Uterus (tissue), 2 donors: ENCODE data around the gene BHLHA9.

ENCODE experiments used
- POLR2A ChIP-seq, 2 donors: fragments of 450-650 bp; IDR thresholded peaks; one replicate each; pipeline ENCODE4 v1.6.1; 2016; ENCODE audit warnings: antibody characterized with exemption in 2 of 2, mild to moderate bottlenecking in 1 of 2, moderate library complexity in 1 of 2
- TF ChIP-seq, protein P1 (sequence below), 4 experiments: fragments of 200-600 bp in 2 of 4; fragments of 450-650 bp in 2 of 4; sonication (generic) in 2 of 4; IDR thresholded peaks; one replicate each; pipeline ENCODE4 v1.5.1; 2016 to 2019; ENCODE audit warnings: antibody characterized with exemption in 4 of 4, mild to moderate bottlenecking in 2 of 4, moderate library complexity in 1 of 4

GRCh38 chr17:1221209-1221608 lies 49.0 kb upstream of the BHLHA9 start:
- no peak for TF ChIP-seq POLR2A (IDR thresholded peaks at IDR 0.05)
- TF ChIP-seq, protein P1, sequence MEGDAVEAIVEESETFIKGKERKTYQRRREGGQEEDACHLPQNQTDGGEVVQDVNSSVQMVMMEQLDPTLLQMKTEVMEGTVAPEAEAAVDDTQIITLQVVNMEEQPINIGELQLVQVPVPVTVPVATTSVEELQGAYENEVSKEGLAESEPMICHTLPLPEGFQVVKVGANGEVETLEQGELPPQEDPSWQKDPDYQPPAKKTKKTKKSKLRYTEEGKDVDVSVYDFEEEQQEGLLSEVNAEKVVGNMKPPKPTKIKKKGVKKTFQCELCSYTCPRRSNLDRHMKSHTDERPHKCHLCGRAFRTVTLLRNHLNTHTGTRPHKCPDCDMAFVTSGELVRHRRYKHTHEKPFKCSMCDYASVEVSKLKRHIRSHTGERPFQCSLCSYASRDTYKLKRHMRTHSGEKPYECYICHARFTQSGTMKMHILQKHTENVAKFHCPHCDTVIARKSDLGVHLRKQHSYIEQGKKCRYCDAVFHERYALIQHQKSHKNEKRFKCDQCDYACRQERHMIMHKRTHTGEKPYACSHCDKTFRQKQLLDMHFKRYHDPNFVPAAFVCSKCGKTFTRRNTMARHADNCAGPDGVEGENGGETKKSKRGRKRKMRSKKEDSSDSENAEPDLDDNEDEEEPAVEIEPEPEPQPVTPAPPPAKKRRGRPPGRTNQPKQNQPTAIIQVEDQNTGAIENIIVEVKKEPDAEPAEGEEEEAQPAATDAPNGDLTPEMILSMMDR (IDR thresholded peaks at IDR 0.05), result no peak
